NCI-H146 treated with DMSO at 0.1 percent for 48 hours (cell line): ENCODE results near the gene POLR2I.
A peak's percentile ranks its signal among the peaks of the same experiment; 100 is the strongest.

Experiments
- DNase-seq: peaks from one replicate; lab custom pipeline; 2025; ENCODE audit not compliant: unreplicated experiment; lab: John Stamatoyannopoulos, UW

POLR2I gene

GRCh38 chr19:36114721-36115452 lies at the start of gene POLR2I:
Gene POLR2I (minus strand): TSS chr19:36114875. CDS start chr19:36114856, 19 bp downstream.
- peak; percentile 99 for DNase-seq

- DNase-seq, result no peak
Measured at GRCh38 chr19:36163813-36164212, 49.1 kb upstream of the POLR2I start.

- no peak for DNase-seq
Measured at GRCh38 chr19:36160821-36161596, 46.3 kb upstream of the POLR2I start.

- no peak for DNase-seq
Measured at GRCh38 chr19:36153126-36153525, 38.5 kb upstream of the POLR2I start.

- no peak for DNase-seq
Measured at GRCh38 chr19:36152352-36153091, 37.8 kb upstream of the POLR2I start, which contains the start of gene COX7A1. Gene COX7A1 (minus strand): TSS chr19:36152447. CDS start chr19:36152407, 40 bp downstream.

- no peak for DNase-seq
Measured at GRCh38 chr19:36152019-36152351, 37.3 kb upstream of the POLR2I start.

GRCh38 chr19:36151144-36152018 lies 36.7 kb upstream of the POLR2I start:
- no peak for DNase-seq

GRCh38 chr19:36150586-36150985 lies 35.9 kb upstream of the POLR2I start:
- DNase-seq, result no peak

- DNase-seq, result no peak
Measured at GRCh38 chr19:36149673-36150406, 35.2 kb upstream of the POLR2I start.

- no peak for DNase-seq
Measured at GRCh38 chr19:36144624-36145023, 29.9 kb upstream of the POLR2I start.

GRCh38 chr19:36142496-36142895 lies 27.8 kb upstream of the POLR2I start:
- no peak for DNase-seq

- no peak for DNase-seq
Measured at GRCh38 chr19:36142046-36142445, 27.4 kb upstream of the POLR2I start.

GRCh38 chr19:36141039-36141927 lies 26.6 kb upstream of the POLR2I start:
- peak; percentile 76 for DNase-seq

- DNase-seq, result peak; percentile 69
Measured at GRCh38 chr19:36140304-36141038, 25.8 kb upstream of the POLR2I start.

GRCh38 chr19:36139473-36140303 lies 25.0 kb upstream of the POLR2I start, which contains the start of gene CAPNS1:
Gene CAPNS1 (plus strand): TSS chr19:36140066. CDS start chr19:36141012, 946 bp downstream.
- DNase-seq, result peak; percentile 97

GRCh38 chr19:36139120-36139472 lies 24.4 kb upstream of the POLR2I start:
- no peak for DNase-seq

- no peak for DNase-seq
Measured at GRCh38 chr19:36136964-36137686, 22.4 kb upstream of the POLR2I start.
